T follicular helper cell (primary cell): ENCODE measurements around the gene RNF133.

Experiments used
- DNase-seq: peaks from one replicate; pipeline ENCODE4 v3.0.0-alpha.2; 2020; ENCODE audit warnings: low read depth
- total RNA-seq, 2 experiments: gene quantifications; one replicate each; lab custom pipeline; 2026; lab: John Stamatoyannopoulos, UW

RNF133 gene, protein sequence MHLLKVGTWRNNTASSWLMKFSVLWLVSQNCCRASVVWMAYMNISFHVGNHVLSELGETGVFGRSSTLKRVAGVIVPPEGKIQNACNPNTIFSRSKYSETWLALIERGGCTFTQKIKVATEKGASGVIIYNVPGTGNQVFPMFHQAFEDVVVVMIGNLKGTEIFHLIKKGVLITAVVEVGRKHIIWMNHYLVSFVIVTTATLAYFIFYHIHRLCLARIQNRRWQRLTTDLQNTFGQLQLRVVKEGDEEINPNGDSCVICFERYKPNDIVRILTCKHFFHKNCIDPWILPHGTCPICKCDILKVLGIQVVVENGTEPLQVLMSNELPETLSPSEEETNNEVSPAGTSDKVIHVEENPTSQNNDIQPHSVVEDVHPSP
- 0 reads per million in 2 experiments for total RNA-seq

GRCh38 chr7:122699017-122699416, at the start of gene RNF133:
RNF133 (minus strand) TSS chr7:122699117; CDS start chr7:122698918, 199 bp downstream.
- DNase-seq = no peak

- DNase-seq = no peak
These were observed 49.3 kb upstream of the RNF133 start for GRCh38 chr7:122748195-122748594.

DNA sequence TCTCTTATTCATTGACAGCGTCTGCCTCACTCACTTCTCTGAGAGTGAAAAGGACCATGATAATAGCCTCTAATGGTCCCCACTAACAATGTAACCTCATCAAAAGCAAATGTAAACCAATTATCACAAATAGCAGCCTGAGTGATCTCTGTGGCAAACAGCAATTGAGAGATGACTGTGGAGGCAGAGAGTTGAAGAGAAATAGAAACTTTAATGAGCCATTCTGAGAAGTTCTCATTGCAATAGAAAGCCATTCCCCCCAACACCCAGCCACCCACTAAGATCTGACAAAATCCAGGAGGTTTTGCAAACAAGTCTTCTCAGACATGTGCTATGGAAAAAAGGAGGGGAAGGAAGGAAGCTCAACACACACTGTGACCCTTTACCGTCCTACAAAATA, 48.0 kb upstream of the RNF133 start:
- no peak for DNase-seq

GRCh38 chr7:122743211-122743610, 44.3 kb upstream of the RNF133 start:
- DNase-seq = no peak

- DNase-seq = no peak
These were observed 40.0 kb upstream of the RNF133 start for GRCh38 chr7:122738947-122739346.

DNA sequence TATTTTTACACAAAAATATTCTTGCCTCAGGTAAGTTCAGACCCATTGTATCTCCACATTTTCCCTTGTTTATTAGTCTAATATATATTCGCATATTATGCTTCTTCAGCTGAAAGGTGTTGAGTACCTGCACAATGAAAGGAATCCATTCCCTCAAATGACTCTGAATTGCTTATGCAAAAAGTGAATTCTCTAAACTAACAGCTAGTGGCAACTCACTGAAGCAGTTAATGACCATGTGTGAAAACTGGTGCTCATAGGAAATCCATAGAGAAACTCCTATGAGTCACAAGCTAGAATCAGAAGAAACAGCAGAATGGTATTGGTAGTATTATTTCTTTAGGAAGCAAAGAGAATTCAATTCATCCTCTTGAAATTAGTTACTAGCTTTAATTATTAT, 37.3 kb upstream of the RNF133 start:
- no peak for DNase-seq

GRCh38 chr7:122727759-122728158, 28.8 kb upstream of the RNF133 start:
- DNase-seq = no peak

- DNase-seq = no peak
These were observed 28.4 kb upstream of the RNF133 start for GRCh38 chr7:122727354-122727753.

DNA sequence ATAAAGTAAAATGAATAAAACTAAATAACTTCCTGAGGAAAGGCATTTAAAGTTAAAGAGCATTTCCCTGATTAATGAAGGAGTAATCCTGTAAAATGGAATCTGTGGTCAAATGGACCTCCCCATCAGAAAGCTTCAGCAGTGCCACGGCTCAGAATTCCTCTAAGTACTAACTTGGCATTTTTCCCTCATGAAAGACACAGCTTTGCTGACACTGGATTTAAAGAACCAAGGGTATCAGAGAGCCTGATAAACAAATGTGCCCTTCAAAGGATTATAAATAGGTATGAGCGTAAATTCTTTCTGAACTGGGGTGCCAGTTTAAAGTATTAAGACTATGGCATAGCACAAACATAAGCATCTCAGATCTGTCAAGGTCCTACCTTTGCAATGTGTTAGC, 28.0 kb upstream of the RNF133 start:
- DNase-seq = no peak

DNA sequence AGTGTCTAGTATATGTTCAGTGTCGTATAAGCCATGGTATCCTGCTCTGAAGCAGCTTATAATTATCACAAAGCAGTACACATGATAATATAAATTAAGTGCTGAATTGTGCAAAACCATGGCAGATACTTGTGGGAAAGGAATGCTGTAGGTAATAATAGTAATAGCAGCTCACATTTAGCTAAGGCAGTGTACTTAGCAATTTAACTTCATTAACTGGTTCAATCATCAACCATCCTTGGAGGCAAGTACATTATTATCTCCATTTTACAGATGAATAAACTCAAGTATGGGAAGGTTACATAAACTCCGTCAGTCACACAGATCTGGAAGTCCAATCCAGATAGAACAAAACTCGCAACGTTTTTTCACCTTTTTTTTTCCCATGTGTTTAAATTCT, 25.4 kb upstream of the RNF133 start:
- no peak for DNase-seq

DNA sequence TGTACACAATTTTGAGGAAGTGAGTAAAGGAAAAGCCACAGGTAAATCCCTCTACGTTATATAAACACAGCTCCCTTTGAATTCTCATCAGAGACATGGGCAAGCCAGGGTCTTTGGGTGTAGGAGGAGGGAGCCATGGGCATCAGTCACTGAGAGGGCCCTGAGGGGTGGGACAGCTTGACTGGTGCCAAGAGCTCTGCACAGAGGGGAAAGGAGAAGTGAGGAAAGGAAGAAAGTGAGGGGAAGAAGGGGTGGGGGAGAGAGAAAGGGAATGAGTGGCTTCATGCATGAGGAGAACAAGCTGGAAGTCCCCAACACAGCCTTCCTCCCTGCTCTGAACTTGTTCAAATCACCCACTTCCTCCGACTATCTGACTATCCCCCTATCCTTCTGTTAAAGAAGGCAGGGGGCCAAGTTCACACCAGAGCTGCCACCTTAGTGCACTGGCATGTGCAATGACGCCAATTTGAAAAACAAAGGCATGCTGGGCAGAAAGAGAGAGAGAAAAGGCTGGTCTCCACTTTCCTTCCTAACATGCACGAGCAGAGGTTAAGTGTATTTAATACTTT, 20.2 kb upstream of the RNF133 start:
- DNase-seq = no peak

GRCh38 chr7:122717356-122718089, 18.6 kb upstream of the RNF133 start:
- DNase-seq = no peak

- DNase-seq = no peak
These were observed 16.3 kb upstream of the RNF133 start for GRCh38 chr7:122715183-122715582.

GRCh38 chr7:122710916-122711315, 12.0 kb upstream of the RNF133 start:
- no peak for DNase-seq

DNA sequence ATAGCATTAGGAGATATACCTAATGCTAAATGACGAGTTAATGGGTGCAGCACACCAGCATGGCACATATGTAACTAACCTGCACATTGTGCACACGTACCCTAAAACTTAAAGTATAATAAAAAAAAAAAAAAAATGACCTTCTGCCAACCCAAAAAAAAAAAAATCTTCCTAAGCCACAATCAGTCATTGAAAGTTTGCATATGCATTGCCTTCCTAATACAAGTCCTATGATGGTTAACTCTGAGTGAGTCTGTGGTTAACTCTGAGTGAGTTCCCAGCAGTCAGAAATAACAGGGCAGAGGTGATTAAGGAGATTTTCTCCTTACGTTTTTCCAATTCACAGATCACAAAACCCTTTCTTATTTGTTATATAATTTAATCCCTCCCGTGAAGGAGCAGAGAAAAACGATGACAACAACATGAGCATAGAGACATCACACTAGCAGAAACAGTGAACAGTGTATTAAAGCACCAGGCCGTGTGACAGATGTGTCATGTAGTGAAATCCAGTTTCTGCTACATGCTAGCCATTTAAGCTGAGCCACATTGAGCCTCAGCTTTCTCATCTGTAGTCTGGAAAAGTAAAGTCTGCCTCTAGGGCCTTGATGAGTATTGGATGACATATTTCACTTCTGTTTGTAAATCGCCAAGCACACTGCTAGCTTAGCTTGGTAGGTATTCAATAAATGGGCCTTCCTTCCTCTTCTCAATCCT, 11.2 kb upstream of the RNF133 start:
- DNase-seq = no peak

DNA sequence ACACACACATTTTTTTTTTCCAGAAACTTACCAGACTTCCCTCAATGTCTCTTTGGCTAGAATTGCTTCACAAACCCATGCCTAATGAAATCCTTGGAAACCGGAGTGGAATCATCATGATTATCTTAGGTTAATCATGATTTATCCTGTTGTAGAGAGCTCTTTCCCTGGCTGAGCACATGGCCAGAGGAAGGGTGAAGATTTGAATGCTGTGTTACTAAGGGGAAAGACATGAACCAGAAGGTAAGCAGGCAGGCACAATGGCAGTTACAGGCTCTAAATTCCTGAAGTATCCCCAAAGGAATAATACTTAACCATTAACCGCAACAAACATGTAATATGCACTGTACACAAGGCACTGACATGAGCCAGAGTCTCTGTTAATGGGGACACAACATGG, 7.9 kb upstream of the RNF133 start:
- no peak for DNase-seq

DNA sequence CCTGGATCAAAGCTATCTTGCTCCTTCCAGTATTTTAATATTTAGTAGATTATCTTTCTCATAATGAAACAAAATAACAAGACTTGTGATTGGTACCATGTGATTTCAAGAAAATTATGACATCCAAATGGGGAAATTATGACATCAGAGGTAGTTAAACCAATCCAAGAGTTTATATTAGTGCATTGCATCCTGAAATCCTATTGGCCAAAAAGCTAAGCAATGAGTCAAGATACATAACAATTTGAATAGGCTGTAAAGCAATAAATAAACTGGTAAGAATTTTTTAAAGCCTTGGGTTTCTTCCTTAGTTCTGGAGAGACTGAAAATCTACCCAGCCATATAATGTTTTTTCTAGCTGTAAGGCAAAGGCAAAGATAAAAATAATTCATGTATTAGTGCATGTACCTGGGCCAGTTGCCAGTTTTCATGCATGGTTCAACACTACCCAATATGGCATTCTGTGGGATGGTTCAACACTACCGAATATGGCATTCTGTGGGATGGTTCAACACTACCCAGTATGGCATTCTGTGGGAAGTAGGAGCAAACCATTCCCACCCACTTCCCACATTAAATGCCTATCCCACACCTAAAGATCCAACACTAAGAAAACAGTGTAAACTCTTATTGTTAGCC, 4.1 kb upstream of the RNF133 start, which contains the start of gene RNF148:
TSS of gene RNF148 (minus strand) at position 51 of the 639 bp plus-strand sequence. CDS start 172 bp downstream, outside the sequence.
- DNase-seq = no peak

DNA sequence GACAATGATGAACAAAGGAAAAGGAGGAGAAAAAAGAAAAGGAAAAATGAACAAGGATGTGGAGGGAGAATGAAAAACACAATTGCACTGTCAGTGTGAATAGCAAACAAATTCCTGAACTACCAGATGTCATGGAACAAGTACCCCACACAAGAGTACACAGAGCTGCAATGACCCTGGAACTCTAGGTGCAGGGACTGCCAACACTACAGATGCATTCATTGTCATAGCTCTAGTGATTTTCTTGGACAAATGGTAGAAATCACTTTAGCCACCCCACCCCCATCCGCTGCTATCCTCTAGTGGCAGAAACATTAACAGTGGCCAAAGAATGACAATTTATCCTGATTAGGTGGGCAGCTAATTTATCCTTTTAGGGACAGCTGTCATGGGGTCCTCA, 3.1 kb downstream of the RNF133 start:
- DNase-seq = no peak

DNA sequence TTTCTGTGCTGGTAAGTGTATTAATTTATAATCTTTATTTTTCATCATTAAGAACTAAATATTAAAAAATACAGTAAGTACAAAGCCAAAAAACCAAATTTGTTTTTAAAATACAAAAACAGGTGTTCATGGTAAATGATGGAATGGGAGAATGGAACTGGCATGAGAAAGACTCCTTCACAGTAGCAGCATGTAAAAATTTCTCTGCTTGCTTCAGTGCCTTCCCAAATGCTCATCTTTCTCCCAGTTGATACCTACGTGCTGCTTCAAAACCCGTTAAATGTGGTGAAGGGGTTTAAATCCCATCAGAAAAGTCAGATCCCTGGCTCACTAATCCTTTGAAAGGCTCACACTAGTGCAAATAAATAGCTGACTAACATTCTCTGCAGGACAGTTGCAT, 4.2 kb downstream of the RNF133 start:
- no peak for DNase-seq

DNA sequence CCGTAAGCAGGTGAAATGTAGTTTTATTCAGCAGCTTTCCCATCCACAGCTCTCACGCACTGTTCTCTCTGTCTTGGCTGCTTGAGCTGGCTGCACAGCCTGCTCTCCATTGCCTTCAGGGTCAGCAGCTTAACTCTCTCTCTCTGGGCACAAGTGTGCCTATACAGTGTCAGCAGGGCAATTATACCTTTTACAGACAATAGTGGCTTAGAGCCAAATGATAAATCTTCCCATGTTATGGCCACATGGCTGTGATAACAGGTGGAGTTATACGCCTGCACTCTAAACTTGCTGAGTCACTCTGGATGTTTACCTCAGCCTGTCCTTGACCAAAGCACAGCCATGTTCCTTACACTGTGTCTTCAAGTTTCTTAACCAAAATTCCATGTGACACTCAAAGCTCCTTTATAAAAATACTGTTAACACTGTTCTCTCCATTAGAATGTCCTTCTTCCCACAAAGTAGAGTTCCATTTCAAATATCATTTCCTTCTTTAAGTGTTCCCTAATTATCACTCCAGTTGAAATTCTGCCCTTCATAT, 6.1 kb downstream of the RNF133 start:
- DNase-seq = no peak

GRCh38 chr7:122691569-122692235, 7.2 kb downstream of the RNF133 start:
- no peak for DNase-seq
